GM23338 (cell line): ENCODE results near the gene NEDD4. TPM values are rescaled to one million over a fixed set of nuclear protein-coding genes. Genes with fewer than 3 reads are reported as not detected.

Source experiments
- ATAC-seq: fragments of 200-7000 bp; cut with Tn5 transposase; 3 replicates; pipeline ENCODE4 v1.9.1; 2020
- DNase-seq: peaks from one replicate; pipeline ENCODE4 v3.0.0-alpha.2; 2015; ENCODE audit warnings: low spot score
- H2AFZ ChIP-seq: fragments of 200-600 bp; sonication (generic); 2 replicates; pipeline ENCODE4 v1.8.0; 2016; ENCODE audit warnings: antibody characterized with exemption, mild to moderate bottlenecking, moderate library complexity
- H3F3A ChIP-seq: fragments of 200-600 bp; sonication (generic); replicated peaks from 2 replicates; pipeline ENCODE4 v1.8.0; 2017; ENCODE audit warnings: antibody characterized with exemption, mixed run types, low read depth
- H3K27ac ChIP-seq: fragments of 200-600 bp; sonication (generic); 2 replicates; pipeline ENCODE4 v1.6.1; 2016; ENCODE audit warnings: low read depth
- H3K27me3 ChIP-seq: fragments of 200-600 bp; sonication (generic); 2 replicates; pipeline ENCODE4 v1.8.0; 2016; ENCODE audit warnings: mild to moderate bottlenecking, mixed run types, moderate library complexity; ENCODE audit not compliant: insufficient read depth
- H3K36me3 ChIP-seq: fragments of 200-600 bp; sonication (generic); 2 replicates; pipeline ENCODE4 v1.8.0; 2016; ENCODE audit warnings: mild to moderate bottlenecking; ENCODE audit not compliant: insufficient read depth
- H3K4me1 ChIP-seq: fragments of 200-600 bp; sonication (generic); 2 replicates; pipeline ENCODE4 v1.8.0; 2016; ENCODE audit warnings: mild to moderate bottlenecking, moderate library complexity; ENCODE audit not compliant: insufficient read depth
- H3K4me2 ChIP-seq: fragments of 200-600 bp; sonication (generic); 2 replicates; pipeline ENCODE4 v1.7.1; 2017; ENCODE audit warnings: mixed run types
- H3K4me3 ChIP-seq: fragments of 200-600 bp; sonication (generic); 2 replicates; pipeline ENCODE4 v1.6.1; 2016; ENCODE audit warnings: mixed run types
- H3K79me2 ChIP-seq: fragments of 200-600 bp; sonication (generic); replicated peaks from 2 replicates; pipeline ENCODE4 v1.8.0; 2017; ENCODE audit warnings: mild to moderate bottlenecking; ENCODE audit not compliant: insufficient read depth
- H3K9me2 ChIP-seq: fragments of 200-600 bp; sonication (generic); 2 replicates; pipeline ENCODE4 v1.8.0; 2017; ENCODE audit not compliant: insufficient read depth
- H4K20me1 ChIP-seq: fragments of 200-600 bp; sonication (generic); replicated peaks from 2 replicates; pipeline ENCODE4 v1.8.0; 2017; ENCODE audit warnings: mild to moderate bottlenecking; ENCODE audit not compliant: insufficient read depth
- H3K27ac Mint-ChIP-seq: 2 replicates; pipeline ENCODE4 v1.8.0; 2020; ENCODE audit warnings: inconsistent platforms, mild to moderate bottlenecking, moderate library complexity, mixed read lengths
- H3K27me3 Mint-ChIP-seq: 3 replicates; pipeline ENCODE4 v1.8.0; 2022; ENCODE audit warnings: low read depth, mild to moderate bottlenecking, moderate library complexity, mixed read lengths, inconsistent platforms; ENCODE audit not compliant: insufficient read depth, poor library complexity
- H3K36me3 Mint-ChIP-seq: 3 replicates; pipeline ENCODE4 v1.8.0; 2021; ENCODE audit warnings: low read depth, mild to moderate bottlenecking, inconsistent platforms, moderate library complexity, mixed read lengths
- H3K4me1 Mint-ChIP-seq: 3 replicates; pipeline ENCODE4 v1.8.0; 2020; ENCODE audit warnings: mild to moderate bottlenecking, inconsistent platforms, mixed read lengths
- H3K4me3 Mint-ChIP-seq: 3 replicates; pipeline ENCODE4 v1.8.0; 2021; ENCODE audit warnings: moderate library complexity, mild to moderate bottlenecking, inconsistent platforms, mixed read lengths
- H3K9me3 Mint-ChIP-seq: 3 replicates; pipeline ENCODE4 v1.8.0; 2020; ENCODE audit warnings: moderate library complexity, mild to moderate bottlenecking, inconsistent platforms, mixed read lengths
- CREB1 ChIP-seq: fragments of 250-450 bp; sonication (Bioruptor Pico); IDR thresholded peaks from 2 replicates; pipeline ENCODE4 v1.5.0; 2020; ENCODE audit warnings: low read depth, mild to moderate bottlenecking, moderate library complexity
- EZH2 ChIP-seq: fragments of 200-600 bp; sonication (generic); IDR thresholded peaks from one replicate; pipeline ENCODE4 v1.8.0; 2017; ENCODE audit warnings: antibody characterized with exemption, mild to moderate bottlenecking, low read depth; ENCODE audit not compliant: unreplicated experiment
- EZH2phosphoT487 ChIP-seq: fragments of 200-600 bp; sonication (generic); IDR thresholded peaks from one replicate; pipeline ENCODE4 v1.8.1; 2018; ENCODE audit warnings: antibody characterized with exemption; ENCODE audit not compliant: unreplicated experiment
- NANOG ChIP-seq: IDR thresholded peaks from 2 replicates; pipeline ENCODE4 v1.6.1; 2016; ENCODE audit warnings: antibody characterized with exemption, borderline replicate concordance
- POLR2AphosphoS5 ChIP-seq: IDR thresholded peaks from 2 replicates; pipeline ENCODE4 v1.6.1; 2016; ENCODE audit warnings: antibody characterized with exemption, low read depth
- STAT1 ChIP-seq: IDR thresholded peaks from one replicate; pipeline ENCODE4 v1.6.1; 2016; ENCODE audit warnings: antibody characterized with exemption; ENCODE audit not compliant: unreplicated experiment
- ZNF114 ChIP-seq: fragments of 250-450 bp; sonication (Bioruptor Pico); IDR thresholded peaks from 2 replicates; pipeline ENCODE4 v1.5.0; 2020; ENCODE audit warnings: mild to moderate bottlenecking, moderate library complexity
- ZNF331 ChIP-seq: fragments of 250-450 bp; sonication (Bioruptor Pico); IDR thresholded peaks from 2 replicates; pipeline ENCODE4 v1.5.0; 2020; ENCODE audit warnings: low read depth, mild to moderate bottlenecking, moderate library complexity
- polyA plus RNA-seq: library from polyadenylated mRNA; unstranded; fragments of >200 nt; fragmentation: Nextera tagmentation; extraction: Ambion mirVana; gene quantifications from 2 replicates; pipeline ENCODE4 v1.2.1, GENCODE V29; 2016
- total RNA-seq: library from RNA; depleted of rRNA; stranded (reverse); fragments of >200 nt; shearing (Covaris generic); gene quantifications from 2 replicates; pipeline ENCODE4 v1.2.3, GENCODE V29; 2014
- TF ChIP-seq, protein P1 (sequence below), 2 experiments: fragments of 200-600 bp in 1 of 2; sonication (generic) in 1 of 2; conservative IDR thresholded peaks; 2 replicates each; pipeline versions ENCODE4 v1.5.1 to v1.6.1; 2016 to 2017; ENCODE audit warnings: antibody characterized with exemption in 2 of 2, low read depth in 2 of 2, mild to moderate bottlenecking in 2 of 2, moderate library complexity in 1 of 2
- TF ChIP-seq, protein P2 (sequence below): IDR thresholded peaks from one replicate; pipeline ENCODE4 v1.6.1; 2018; ENCODE audit warnings: antibody characterized with exemption; ENCODE audit not compliant: unreplicated experiment
- TF ChIP-seq, protein P3 (sequence below): IDR thresholded peaks from 2 replicates; pipeline ENCODE4 v1.6.1; 2016; ENCODE audit warnings: antibody characterized with exemption

Gene NEDD4
- total and polyA plus RNA-seq, 2 experiments from 2014 or later: 2.1 to 7.2 TPM

DNA sequence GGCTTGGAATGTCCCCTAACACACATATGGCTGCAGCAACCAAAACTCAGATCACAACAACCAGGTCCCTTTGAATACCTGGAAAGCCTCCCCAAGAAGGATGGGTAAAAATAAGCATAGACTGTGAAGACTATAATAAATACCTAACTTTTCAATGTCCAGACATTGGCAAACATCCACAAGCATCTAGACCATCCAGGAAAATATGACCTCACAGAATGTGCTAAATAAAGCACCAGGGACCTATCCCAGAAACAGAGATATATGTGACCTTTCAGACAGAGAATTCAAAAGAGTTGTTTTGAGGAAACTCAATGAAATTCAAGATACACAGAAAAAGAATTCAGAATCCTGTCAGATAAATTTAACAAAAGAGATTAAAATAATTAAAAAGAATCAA, 109.2 kb downstream of the NEDD4 start (continued):
- TF ChIP-seq, protein P1, sequence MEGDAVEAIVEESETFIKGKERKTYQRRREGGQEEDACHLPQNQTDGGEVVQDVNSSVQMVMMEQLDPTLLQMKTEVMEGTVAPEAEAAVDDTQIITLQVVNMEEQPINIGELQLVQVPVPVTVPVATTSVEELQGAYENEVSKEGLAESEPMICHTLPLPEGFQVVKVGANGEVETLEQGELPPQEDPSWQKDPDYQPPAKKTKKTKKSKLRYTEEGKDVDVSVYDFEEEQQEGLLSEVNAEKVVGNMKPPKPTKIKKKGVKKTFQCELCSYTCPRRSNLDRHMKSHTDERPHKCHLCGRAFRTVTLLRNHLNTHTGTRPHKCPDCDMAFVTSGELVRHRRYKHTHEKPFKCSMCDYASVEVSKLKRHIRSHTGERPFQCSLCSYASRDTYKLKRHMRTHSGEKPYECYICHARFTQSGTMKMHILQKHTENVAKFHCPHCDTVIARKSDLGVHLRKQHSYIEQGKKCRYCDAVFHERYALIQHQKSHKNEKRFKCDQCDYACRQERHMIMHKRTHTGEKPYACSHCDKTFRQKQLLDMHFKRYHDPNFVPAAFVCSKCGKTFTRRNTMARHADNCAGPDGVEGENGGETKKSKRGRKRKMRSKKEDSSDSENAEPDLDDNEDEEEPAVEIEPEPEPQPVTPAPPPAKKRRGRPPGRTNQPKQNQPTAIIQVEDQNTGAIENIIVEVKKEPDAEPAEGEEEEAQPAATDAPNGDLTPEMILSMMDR (conservative IDR thresholded peaks at IDR 0.05; ENCODE audit: low read depth in 2 of 2): no peak
- TF ChIP-seq, protein P2, sequence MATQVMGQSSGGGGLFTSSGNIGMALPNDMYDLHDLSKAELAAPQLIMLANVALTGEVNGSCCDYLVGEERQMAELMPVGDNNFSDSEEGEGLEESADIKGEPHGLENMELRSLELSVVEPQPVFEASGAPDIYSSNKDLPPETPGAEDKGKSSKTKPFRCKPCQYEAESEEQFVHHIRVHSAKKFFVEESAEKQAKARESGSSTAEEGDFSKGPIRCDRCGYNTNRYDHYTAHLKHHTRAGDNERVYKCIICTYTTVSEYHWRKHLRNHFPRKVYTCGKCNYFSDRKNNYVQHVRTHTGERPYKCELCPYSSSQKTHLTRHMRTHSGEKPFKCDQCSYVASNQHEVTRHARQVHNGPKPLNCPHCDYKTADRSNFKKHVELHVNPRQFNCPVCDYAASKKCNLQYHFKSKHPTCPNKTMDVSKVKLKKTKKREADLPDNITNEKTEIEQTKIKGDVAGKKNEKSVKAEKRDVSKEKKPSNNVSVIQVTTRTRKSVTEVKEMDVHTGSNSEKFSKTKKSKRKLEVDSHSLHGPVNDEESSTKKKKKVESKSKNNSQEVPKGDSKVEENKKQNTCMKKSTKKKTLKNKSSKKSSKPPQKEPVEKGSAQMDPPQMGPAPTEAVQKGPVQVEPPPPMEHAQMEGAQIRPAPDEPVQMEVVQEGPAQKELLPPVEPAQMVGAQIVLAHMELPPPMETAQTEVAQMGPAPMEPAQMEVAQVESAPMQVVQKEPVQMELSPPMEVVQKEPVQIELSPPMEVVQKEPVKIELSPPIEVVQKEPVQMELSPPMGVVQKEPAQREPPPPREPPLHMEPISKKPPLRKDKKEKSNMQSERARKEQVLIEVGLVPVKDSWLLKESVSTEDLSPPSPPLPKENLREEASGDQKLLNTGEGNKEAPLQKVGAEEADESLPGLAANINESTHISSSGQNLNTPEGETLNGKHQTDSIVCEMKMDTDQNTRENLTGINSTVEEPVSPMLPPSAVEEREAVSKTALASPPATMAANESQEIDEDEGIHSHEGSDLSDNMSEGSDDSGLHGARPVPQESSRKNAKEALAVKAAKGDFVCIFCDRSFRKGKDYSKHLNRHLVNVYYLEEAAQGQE: no peak
- TF ChIP-seq ZNF331 (CRISPR knock-in tag) (no peak), EZH2phosphoT487 (no peak), POLR2AphosphoS5 (no peak), ZNF114 (CRISPR knock-in tag) (no peak), NANOG (no peak)
- TF ChIP-seq, protein P3, sequence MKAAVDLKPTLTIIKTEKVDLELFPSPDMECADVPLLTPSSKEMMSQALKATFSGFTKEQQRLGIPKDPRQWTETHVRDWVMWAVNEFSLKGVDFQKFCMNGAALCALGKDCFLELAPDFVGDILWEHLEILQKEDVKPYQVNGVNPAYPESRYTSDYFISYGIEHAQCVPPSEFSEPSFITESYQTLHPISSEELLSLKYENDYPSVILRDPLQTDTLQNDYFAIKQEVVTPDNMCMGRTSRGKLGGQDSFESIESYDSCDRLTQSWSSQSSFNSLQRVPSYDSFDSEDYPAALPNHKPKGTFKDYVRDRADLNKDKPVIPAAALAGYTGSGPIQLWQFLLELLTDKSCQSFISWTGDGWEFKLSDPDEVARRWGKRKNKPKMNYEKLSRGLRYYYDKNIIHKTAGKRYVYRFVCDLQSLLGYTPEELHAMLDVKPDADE: no peak

DNA sequence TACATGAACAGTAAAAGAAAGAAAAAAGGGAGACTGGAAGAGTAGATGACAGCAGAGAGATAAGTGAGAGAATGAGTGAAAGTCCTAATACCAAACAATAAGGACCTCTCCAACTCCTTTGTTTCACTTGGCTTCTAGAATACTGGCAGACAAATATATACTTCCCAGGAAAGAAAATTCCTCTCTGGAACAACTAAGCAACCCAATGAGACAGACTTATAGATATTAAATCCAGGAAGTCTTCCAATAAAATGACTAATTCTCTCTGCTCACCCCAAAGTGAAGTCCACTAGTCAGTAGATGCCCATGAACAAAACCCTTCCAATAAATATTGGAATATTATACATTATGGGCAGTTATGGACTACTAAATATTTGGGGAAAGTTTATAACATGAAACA, 114.2 kb downstream of the NEDD4 start:
- Histone ChIP-seq H4K20me1 (no peaks in the 10 kb centered on the region), H3K27ac (no peak overlapping the region), H3K9me2 (no peaks in the 10 kb centered on the region), H3K79me2 (no peaks in the 10 kb centered on the region), H2AFZ (no peak overlapping the region), H3K27me3 (no peaks in the 10 kb centered on the region), H3K36me3 (no peaks in the 10 kb centered on the region), H3K4me3 (no peak overlapping the region), H3F3A (no peaks in the 10 kb centered on the region), H3K4me2 (no peak overlapping the region), H3K4me1 (no peaks in the 10 kb centered on the region)
- ATAC-seq: no peak
- H3K4me1 Mint-ChIP-seq: no peaks in the 10 kb centered on the region
- peaks cover 2% of the 10 kb centered on the region; the same call in 1 of the 3 replicates for H3K9me3 Mint-ChIP-seq
- H3K27me3 Mint-ChIP-seq: no peaks in the 10 kb centered on the region
- H3K4me3 Mint-ChIP-seq: no peak overlapping the region
- no peak overlapping the region for H3K27ac Mint-ChIP-seq
- DNase-seq: no peak
- no peaks in the 10 kb centered on the region for H3K36me3 Mint-ChIP-seq
- TF ChIP-seq EZH2 (no peak), POLR2AphosphoS5 (no peak), ZNF331 (CRISPR knock-in tag) (no peak), NANOG (no peak), CREB1 (CRISPR knock-in tag) (no peak), STAT1 (no peak), ZNF114 (CRISPR knock-in tag) (no peak), EZH2phosphoT487 (no peak)
- TF ChIP-seq, protein P3: no peak
